ENCODE measurements around the gene GPR146. TPM values are rescaled to one million over a fixed set of nuclear protein-coding genes. Genes with fewer than 3 reads are reported as not detected.

Gene GPR146
- total and polyA plus RNA-seq, 2 of the 4 experiments (the other 2 are of a cell fraction): 2.2 to 3.4 TPM

- Histone ChIP-seq H4K20me1 (ENCODE audit: insufficient read depth, low read length) (peaks cover 9% of the 10 kb centered on the region), H3K18ac (ENCODE audit: low read depth, low read length) (no peak overlapping the region), H2BK5ac (ENCODE audit: low read depth, low read length, poor library complexity, severe bottlenecking) (no peak overlapping the region), H3K4me1 (ENCODE audit: control insufficient read depth, insufficient read depth, low read length) (no peaks in the 10 kb centered on the region), H2BK20ac (ENCODE audit: low read depth, low read length) (no peak overlapping the region), H2BK15ac (ENCODE audit: low read depth, low read length) (no peak overlapping the region), H4K91ac (ENCODE audit: insufficient read depth, low read depth, low read length) (no peak overlapping the region), H4K8ac (ENCODE audit: low read depth in 2 of 2, low read length in 2 of 2) (no peak overlapping the region), H3K9ac (ENCODE audit: low read depth, low read length) (no peak overlapping the region), H3K9me1 (ENCODE audit: insufficient read depth, low read length) (no peaks in the 10 kb centered on the region), H3K79me1 (ENCODE audit: low read depth in 1 of 2, low read length in 2 of 2) (no peaks in the 10 kb centered on the region), H3K36me3 (ENCODE audit: control insufficient read depth, insufficient read depth, low read length) (peaks cover 10% of the 10 kb centered on the region; the same call in 1 of the 2 replicates), H3K4ac (ENCODE audit: low read depth, low read length) (no peak overlapping the region), H3K27me3 (ENCODE audit: control insufficient read depth, insufficient read depth, low read length) (no peaks in the 10 kb centered on the region), H3K56ac (ENCODE audit: extremely low read depth, insufficient read depth, low read length) (no peak overlapping the region), H3K4me2 (ENCODE audit: low read depth, low read length) (no peak overlapping the region), H2AFZ (replicated peaks; ENCODE audit: low read length, poor library complexity) (no peak overlapping the region), H3K23ac (ENCODE audit: low read depth, low read length) (no peak overlapping the region), H4K5ac (ENCODE audit: low read depth, low read length) (no peak overlapping the region), H2AK5ac (ENCODE audit: low read depth, low read length) (no peak overlapping the region), H3K14ac (replicated peaks; ENCODE audit: low read depth, low read length) (no peak overlapping the region), H3K27ac (ENCODE audit: insufficient read depth, low read length) (no peak overlapping the region), H3K4me3 (ENCODE audit: insufficient read depth, low read depth, low read length) (no peak overlapping the region), H2AK9ac (replicated peaks; ENCODE audit: low read depth, low read length, poor library complexity) (peak overlapping the region; percentile 28), H2BK120ac (ENCODE audit: low read depth, low read length) (no peak overlapping the region), H3K9me3 (ENCODE audit: control insufficient read depth, insufficient read depth, low read length) (no peaks in the 10 kb centered on the region)
- DNase-seq: no peak
- intact Hi-C loops (cut with micrococcal nuclease) (no loop called here), in situ Hi-C loops (cut with MboI; ENCODE audit: low sequenced_read_pairs) (loop anchor here (10.0 kb wide), 1 partner anchor 179 kb away; no protein-coding TSS in a partner anchor), dilution Hi-C loops (cut with HindIII; ENCODE audit: low sequenced_read_pairs, unreplicated experiment) (no loop called here)
- ChIA-PET POLR2A (ENCODE audit: unreplicated experiment) (no interaction called here), CTCF (no interaction called here)
- BruUV-seq (replicated peaks): no TSS peak
- WGBS, 2 experiments (ENCODE audit: extremely low coverage in 2 of 2, insufficient read length in 1 of 2): 91% methylated on average over 18 of the region's 38 CpGs; no CpG with 5 or more reads in 1 of the 2 experiments
- no peak for ATAC-seq (ENCODE audit: low read depth)
- TF ChIP-seq MXI1 (IDR thresholded peaks at IDR 0.05; ENCODE audit: borderline replicate concordance, low read depth, low read length) (no peak), MAFK (IDR thresholded peaks at IDR 0.05; ENCODE audit: low read depth, low read length) (no peak)
These were observed 48.1 kb upstream of the GPR146 start for GRCh38 chr7:996079-996872.
